NCI-H446 treated with DMSO at 0.1 percent for 48 hours (cell line): ENCODE results near the gene ADCY1.

ENCODE experiments used
- DNase-seq: peaks from one replicate; lab custom pipeline; 2025; lab: John Stamatoyannopoulos, UW

Gene ADCY1

GRCh38 chr7:45576249-45576929 lies 2.2 kb downstream of the ADCY1 start:
- DNase-seq, result no peak

- DNase-seq, result no peak
These were observed 3.9 kb downstream of the ADCY1 start for GRCh38 chr7:45578022-45578421.

GRCh38 chr7:45578467-45578866 lies 4.3 kb downstream of the ADCY1 start:
- no peak for DNase-seq

GRCh38 chr7:45579391-45579801 lies 5.2 kb downstream of the ADCY1 start:
- DNase-seq, result no peak

- DNase-seq, result no peak
These were observed 6.1 kb downstream of the ADCY1 start for GRCh38 chr7:45580053-45580872.

- no peak for DNase-seq
These were observed 7.2 kb downstream of the ADCY1 start for GRCh38 chr7:45581271-45581780.

- no peak for DNase-seq
These were observed 8.1 kb downstream of the ADCY1 start for GRCh38 chr7:45582136-45582749.

GRCh38 chr7:45582868-45583277 lies 8.7 kb downstream of the ADCY1 start:
- no peak for DNase-seq

- DNase-seq, result no peak
These were observed 9.1 kb downstream of the ADCY1 start for GRCh38 chr7:45583296-45583695.

- DNase-seq, result no peak
These were observed 10.4 kb downstream of the ADCY1 start for GRCh38 chr7:45584261-45585210.

- DNase-seq, result no peak
These were observed 11.5 kb downstream of the ADCY1 start for GRCh38 chr7:45585628-45586027.

GRCh38 chr7:45586542-45587520 lies 12.7 kb downstream of the ADCY1 start:
- DNase-seq, result no peak

GRCh38 chr7:45588466-45588865 lies 14.3 kb downstream of the ADCY1 start:
- DNase-seq, result no peak

GRCh38 chr7:45589061-45589460 lies 14.9 kb downstream of the ADCY1 start:
- DNase-seq, result no peak

- DNase-seq, result no peak
These were observed 15.9 kb downstream of the ADCY1 start for GRCh38 chr7:45589915-45590678.

- no peak for DNase-seq
These were observed 16.5 kb downstream of the ADCY1 start for GRCh38 chr7:45590679-45591057.

GRCh38 chr7:45591101-45591906 lies 17.1 kb downstream of the ADCY1 start:
- no peak for DNase-seq

GRCh38 chr7:45592230-45592991 lies 18.2 kb downstream of the ADCY1 start:
- DNase-seq, result no peak
